LNCAP (cell line): ENCODE data around the gene HSP90B1.

Source experiments
- TF ChIP-seq, protein P1 (sequence below): fragments of 450-650 bp; IDR thresholded peaks from 2 replicates; pipeline ENCODE4 v1.5.1; 2017; ENCODE audit warnings: mild to moderate bottlenecking

Gene HSP90B1

DNA sequence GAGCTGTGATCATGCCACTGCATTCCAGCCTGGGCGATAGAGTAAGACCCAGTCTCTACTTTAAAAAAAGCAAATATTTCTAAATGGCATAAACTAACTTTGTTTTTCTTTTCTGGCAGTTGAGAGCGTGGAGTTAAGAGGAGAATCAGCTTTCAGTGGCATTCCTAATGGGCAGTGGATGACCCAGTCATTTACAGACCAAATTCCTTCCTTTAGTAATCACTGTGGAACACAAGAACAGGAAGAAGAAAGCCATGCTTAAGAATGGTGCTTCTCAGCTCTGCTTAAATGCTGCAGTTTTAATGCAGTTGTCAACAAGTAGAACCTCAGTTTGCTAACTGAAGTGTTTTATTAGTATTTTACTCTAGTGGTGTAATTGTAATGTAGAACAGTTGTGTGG is 56.6 kb downstream of the HSP90B1 start:
- TF ChIP-seq, protein P1, sequence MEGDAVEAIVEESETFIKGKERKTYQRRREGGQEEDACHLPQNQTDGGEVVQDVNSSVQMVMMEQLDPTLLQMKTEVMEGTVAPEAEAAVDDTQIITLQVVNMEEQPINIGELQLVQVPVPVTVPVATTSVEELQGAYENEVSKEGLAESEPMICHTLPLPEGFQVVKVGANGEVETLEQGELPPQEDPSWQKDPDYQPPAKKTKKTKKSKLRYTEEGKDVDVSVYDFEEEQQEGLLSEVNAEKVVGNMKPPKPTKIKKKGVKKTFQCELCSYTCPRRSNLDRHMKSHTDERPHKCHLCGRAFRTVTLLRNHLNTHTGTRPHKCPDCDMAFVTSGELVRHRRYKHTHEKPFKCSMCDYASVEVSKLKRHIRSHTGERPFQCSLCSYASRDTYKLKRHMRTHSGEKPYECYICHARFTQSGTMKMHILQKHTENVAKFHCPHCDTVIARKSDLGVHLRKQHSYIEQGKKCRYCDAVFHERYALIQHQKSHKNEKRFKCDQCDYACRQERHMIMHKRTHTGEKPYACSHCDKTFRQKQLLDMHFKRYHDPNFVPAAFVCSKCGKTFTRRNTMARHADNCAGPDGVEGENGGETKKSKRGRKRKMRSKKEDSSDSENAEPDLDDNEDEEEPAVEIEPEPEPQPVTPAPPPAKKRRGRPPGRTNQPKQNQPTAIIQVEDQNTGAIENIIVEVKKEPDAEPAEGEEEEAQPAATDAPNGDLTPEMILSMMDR = no peak

DNA sequence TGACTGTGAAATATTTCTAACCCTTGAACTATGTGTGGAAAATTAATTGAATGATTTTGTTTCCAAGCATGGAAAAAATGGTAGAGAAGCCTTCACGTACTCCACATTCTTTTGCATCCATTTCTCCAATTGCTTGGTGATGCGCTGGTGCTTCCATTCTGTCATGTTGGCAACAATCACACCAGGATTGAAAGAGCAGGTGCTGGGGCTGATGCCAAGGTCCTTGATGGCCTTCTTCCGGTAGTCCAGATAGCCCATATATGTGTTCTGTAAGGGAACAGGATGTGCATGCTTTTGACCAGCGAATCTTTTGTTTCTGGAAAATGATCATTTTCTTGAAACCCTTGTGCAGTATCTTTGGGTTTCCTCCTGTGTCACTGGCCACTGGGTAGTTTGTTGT is 64.0 kb downstream of the HSP90B1 start:
- TF ChIP-seq, protein P1 = no peak

DNA sequence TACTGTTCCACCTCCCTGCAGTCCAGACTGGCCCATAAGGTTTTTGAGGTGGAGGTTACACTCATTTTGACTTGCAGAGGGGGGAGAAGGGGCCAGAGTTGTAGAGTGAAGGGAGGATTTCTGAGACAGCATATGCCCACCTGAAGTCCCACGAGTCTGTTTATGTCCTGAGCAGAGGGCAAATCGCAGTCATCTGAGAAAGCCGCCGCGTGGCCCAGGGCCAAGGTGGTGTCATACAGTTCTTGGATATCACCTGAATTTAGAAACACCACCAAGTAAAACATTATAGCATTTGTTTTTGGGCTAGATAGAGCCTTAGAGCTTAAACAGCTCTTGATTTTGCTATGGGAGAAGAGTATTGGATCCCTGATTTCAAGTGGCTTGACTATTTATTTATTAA is 66.4 kb downstream of the HSP90B1 start:
- TF ChIP-seq, protein P1 = no peak

DNA sequence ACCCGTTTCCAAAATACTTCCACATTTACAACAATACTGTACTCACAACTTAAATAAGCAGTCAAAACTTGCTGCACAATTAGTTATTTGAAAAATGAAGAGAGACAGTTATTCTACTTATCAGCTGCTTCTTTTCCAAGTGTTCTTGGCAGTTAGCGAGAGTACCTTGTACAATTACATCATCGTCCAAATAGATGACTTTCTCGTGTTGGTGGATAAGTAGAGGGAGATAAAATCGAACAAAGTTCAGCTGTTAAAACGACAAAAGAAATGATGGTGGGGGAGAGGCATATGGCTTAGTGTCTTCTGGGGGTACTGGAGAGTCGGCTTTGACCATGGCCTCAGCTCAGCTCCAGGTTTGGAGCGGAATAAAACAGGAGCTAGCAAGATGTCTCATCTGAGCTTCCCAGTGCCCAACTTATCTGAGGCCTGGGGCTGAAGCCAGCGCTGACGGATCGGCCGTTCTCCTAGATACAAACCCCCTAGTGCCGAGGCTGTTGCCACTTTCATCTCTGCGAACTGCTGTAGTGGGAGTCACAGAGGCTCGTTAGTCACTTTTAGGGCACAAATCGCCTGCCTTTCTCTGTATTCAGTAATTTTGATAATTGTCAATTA is 67.2 kb downstream of the HSP90B1 start:
- TF ChIP-seq, protein P1 = no peak
